Adrenal gland (tissue), 12 donors: ENCODE results near the gene GRIFIN. TPM values are rescaled to one million over a fixed set of nuclear protein-coding genes. Genes with fewer than 3 reads are reported as not detected.

Source experiments
- DNase-seq, 7 donors: peaks; one replicate each; pipeline ENCODE4 v3.0.0-alpha.2; 2019 to 2020
- H3K27ac ChIP-seq, 5 donors: fragments of 200-600 bp; sonication (generic) in 4 of 5; 1 replicate in 3 of 5; 2 replicates in 2 of 5; pipeline versions ENCODE4 v1.5.1 to v1.8.0; 2016 to 2020; ENCODE audit warnings: mild to moderate bottlenecking in 1 of 5
- H3K27me3 ChIP-seq: fragments of 200-600 bp; 2 replicates; pipeline ENCODE4 v1.8.0; 2021
- H3K36me3 ChIP-seq, 2 donors: fragments of 200-600 bp; replicated peaks in 1 of 2; 1 replicate in 1 of 2; 2 replicates in 1 of 2; pipeline versions ENCODE4 v1.5.1 to v1.8.0; 2018 to 2022
- H3K4me1 ChIP-seq, 2 donors: fragments of 200-600 bp; replicated peaks in 1 of 2; 1 replicate in 1 of 2; 2 replicates in 1 of 2; pipeline versions ENCODE4 v1.5.1 to v1.8.0; 2018 to 2021
- H3K4me3 ChIP-seq, 4 donors: fragments of 200-600 bp; sonication (generic) in 3 of 4; one replicate each; pipeline ENCODE4 v1.5.1; 2016 to 2018
- H3K9me3 ChIP-seq, 3 donors: fragments of 200-600 bp; sonication (generic) in 1 of 3; replicated peaks in 1 of 3; 1 replicate in 2 of 3; 2 replicates in 1 of 3; pipeline versions ENCODE4 v1.5.1 to v1.8.0; 2016 to 2021
- POLR2A ChIP-seq, 2 donors: fragments of 450-650 bp; IDR thresholded peaks; one replicate each; pipeline ENCODE4 v1.6.1; 2017; ENCODE audit warnings: antibody characterized with exemption in 2 of 2, mild to moderate bottlenecking in 2 of 2, moderate library complexity in 1 of 2
- WGBS, 4 donors: extraction: QIAGEN DNeasy Blood & Tissue Kit in 2 of 4; methylation state at CpG; one replicate each; pipeline versions ENCODE4 v1.1.5 to v1.1.7; 2013 to 2017; 5-methylcytosine and 5-hydroxymethylcytosine counted together
- intact Hi-C, 2 donors: fragments of 100-400 bp; cut with DNase I; formaldehyde crosslinking; loops; one replicate each; pipeline versions ENCODE4 v1.14.1 to v1.15.0; 2022 to 2023
- polyA plus RNA-seq, 3 donors: library from polyadenylated mRNA; stranded (reverse); fragments of 200-250 nt in 2 of 3; fragments of 350-450 nt in 1 of 3; fragmentation: Illumina TruSeq in 1 of 3; extraction: RNeasy Lipid Tissue Mini Kit (QIAGEN cat#74804) in 1 of 3; gene quantifications; one replicate each; pipeline ENCODE4 v1.2.3, GENCODE V29; 2013 to 2014
- total RNA-seq, 9 donors: library from RNA; depleted of rRNA in 4 of 9; stranded (reverse); fragments of >200 nt in 4 of 9; fragments of 120-200 nt in 1 of 9; fragmentation: NEBNext Ultra II Directional in 1 of 9; extraction: Animal tissue kit (Norgen Biotek cat#: 25700) in 1 of 9; gene quantifications; one replicate each; pipeline versions ENCODE4 v1.1.0 to v1.2.4, GENCODE V29; 2013 to 2023
- TF ChIP-seq, protein P1 (sequence below), 6 experiments: fragments of 450-650 bp in 4 of 6; fragments of 200-600 bp in 2 of 6; sonication (generic) in 1 of 6; IDR thresholded peaks; 1 replicate in 5 of 6; 2 replicates in 1 of 6; pipeline versions ENCODE4 v1.5.1 to v1.8.0; 2016 to 2021; ENCODE audit warnings: antibody characterized with exemption in 6 of 6, mild to moderate bottlenecking in 2 of 6, moderate library complexity in 1 of 6
- donor health status: healthy with polysubstance abuse.
- donor health status: Bipolar disorder and iron deficiency.
- donor health status: DM: yes; HTN: yes; CAD: no.
- donor health status: DM: no; HTN: no; CAD: no.
- donor health status: DM: no; HTN: no; CAD: no.
- donor health status: DM: yes; HTN: yes; CAD: no.

GRIFIN gene
- total and polyA plus RNA-seq, 12 donors, result not detected

DNA sequence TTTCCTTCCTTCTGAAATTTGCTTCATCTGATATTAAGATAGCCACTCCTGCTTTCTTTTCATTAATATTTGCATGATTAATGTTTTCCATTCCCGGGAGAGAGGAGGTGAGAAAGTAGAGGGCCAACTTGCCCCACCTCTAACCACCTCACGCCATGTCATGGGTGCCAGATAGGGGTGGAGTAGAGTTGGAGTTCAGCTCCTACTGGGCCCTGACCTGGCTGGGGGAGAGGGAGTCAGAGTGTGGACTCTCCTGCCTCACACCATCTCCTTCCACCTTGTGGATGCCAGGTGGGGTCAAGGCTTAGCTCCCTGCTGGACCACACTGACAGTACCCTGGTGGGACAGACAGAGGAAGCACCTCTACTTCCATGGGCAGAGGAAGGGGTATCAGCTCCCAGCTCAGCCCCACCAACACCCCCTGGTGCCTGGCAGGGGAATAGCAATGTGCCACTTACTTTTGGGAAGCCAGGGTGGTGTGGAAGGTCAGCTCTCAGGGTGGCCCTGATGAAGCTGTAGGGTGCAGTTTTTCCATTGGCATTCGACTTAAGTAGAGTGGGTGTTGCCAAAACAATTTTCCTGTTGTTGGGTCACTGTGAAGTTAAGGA lies 44.8 kb downstream of the GRIFIN start:
- WGBS, 4 donors, result 82 to 89% (median 85%) methylated on average over 3 of the region's 3 CpGs
- no peak overlapping the region for H3K4me3 ChIP-seq
- H3K27me3 ChIP-seq, result no peaks in the 10 kb centered on the region
- no peak for DNase-seq
- H3K4me1 ChIP-seq, result no peaks in the 10 kb centered on the region
- H3K27ac ChIP-seq, result no peak overlapping the region
- intact Hi-C loops, result no loop called here
- peaks cover 0 to 16% of the 10 kb centered on the region in 2 donors for H3K36me3 ChIP-seq
- no peaks in the 10 kb centered on the region for H3K9me3 ChIP-seq
- no peak for TF ChIP-seq POLR2A (IDR thresholded peaks at IDR 0.05)
- TF ChIP-seq, protein P1, sequence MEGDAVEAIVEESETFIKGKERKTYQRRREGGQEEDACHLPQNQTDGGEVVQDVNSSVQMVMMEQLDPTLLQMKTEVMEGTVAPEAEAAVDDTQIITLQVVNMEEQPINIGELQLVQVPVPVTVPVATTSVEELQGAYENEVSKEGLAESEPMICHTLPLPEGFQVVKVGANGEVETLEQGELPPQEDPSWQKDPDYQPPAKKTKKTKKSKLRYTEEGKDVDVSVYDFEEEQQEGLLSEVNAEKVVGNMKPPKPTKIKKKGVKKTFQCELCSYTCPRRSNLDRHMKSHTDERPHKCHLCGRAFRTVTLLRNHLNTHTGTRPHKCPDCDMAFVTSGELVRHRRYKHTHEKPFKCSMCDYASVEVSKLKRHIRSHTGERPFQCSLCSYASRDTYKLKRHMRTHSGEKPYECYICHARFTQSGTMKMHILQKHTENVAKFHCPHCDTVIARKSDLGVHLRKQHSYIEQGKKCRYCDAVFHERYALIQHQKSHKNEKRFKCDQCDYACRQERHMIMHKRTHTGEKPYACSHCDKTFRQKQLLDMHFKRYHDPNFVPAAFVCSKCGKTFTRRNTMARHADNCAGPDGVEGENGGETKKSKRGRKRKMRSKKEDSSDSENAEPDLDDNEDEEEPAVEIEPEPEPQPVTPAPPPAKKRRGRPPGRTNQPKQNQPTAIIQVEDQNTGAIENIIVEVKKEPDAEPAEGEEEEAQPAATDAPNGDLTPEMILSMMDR (IDR thresholded peaks at IDR 0.05), result peak in 5 of 6 experiments; percentile 34 to 55 (median 41)

DNA sequence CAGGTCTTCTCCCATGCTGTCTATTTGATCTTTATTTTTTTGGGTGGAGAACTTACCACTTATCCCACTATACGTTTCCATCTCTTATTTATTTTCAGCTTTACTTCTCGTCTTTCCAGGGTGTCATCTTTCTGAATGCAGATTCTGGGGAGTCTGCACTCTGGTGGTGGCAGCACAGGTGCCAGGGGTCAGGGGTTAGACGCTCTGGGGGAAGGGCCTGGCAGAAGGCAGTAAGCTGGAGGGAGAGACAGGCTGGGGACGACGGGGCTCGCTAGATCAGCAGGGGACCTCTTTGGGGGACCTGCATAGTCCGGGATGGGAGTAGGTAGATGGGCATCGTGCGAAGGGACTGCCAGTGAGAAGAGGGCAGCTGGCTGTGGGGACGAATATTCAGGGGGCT lies 50.4 kb downstream of the GRIFIN start:
- Histone ChIP-seq H3K27ac (no peak overlapping the region), H3K4me3 (no peak overlapping the region), H3K27me3 (no peaks in the 10 kb centered on the region), H3K4me1 (no peaks in the 10 kb centered on the region), H3K9me3 (no peaks in the 10 kb centered on the region), H3K36me3 (no peaks in the 10 kb centered on the region)
- TF ChIP-seq POLR2A (IDR thresholded peaks at IDR 0.05), result no peak
- TF ChIP-seq, protein P1 (IDR thresholded peaks at IDR 0.05), result no peak
- 88 to 95% (median 89%) methylated on average over 10 of the region's 10 CpGs for WGBS, 4 donors
- intact Hi-C loops, result no loop called here
- DNase-seq, result no peak

Other genes with a start within 250 kb of the GRIFIN start
- 10 to 100 TPM; 19.4 to 82.9 (median 28.4) TPM for gene MAD1L1, start 243.5 kb downstream of the GRIFIN start, total RNA-seq
- 10 to 100 TPM in 2 of 3 donors, 1 to 10 TPM in 1; 6.7 to 87.7 (median 57.0) TPM for gene MAD1L1, start 243.5 kb downstream of the GRIFIN start, polyA plus RNA-seq
- 10 to 100 TPM; 16.8 to 36.7 (median 25.9) TPM for gene MRM2, start 234.2 kb downstream of the GRIFIN start, total RNA-seq
- 10 to 100 TPM; 17.4 to 36.4 (median 20.3) TPM for gene MRM2, start 234.2 kb downstream of the GRIFIN start, polyA plus RNA-seq
- gene NUDT1, start 234.2 kb downstream of the GRIFIN start, total RNA-seq, result 10 to 100 TPM in 3 of 9 donors, 1 to 10 TPM in 6; 3.8 to 13.3 (median 8.6) TPM
- 10 to 100 TPM in 1 of 3 donors, 1 to 10 TPM in 2; 2.5 to 17.3 (median 8.7) TPM for gene NUDT1, start 234.2 kb downstream of the GRIFIN start, polyA plus RNA-seq
- gene SNX8, start 162.0 kb downstream of the GRIFIN start, total RNA-seq, result 10 to 100 TPM in 7 of 9 donors, 1 to 10 TPM in 2; 5.3 to 40.5 (median 25.5) TPM
- gene SNX8, start 162.0 kb downstream of the GRIFIN start, polyA plus RNA-seq, result 10 to 100 TPM; 13.5 to 39.0 (median 37.2) TPM
- gene EIF3B, start 121.6 kb downstream of the GRIFIN start, total RNA-seq, result 100 to 1,000 TPM in 7 of 9 donors, 10 to 100 TPM in 2; 81.4 to 149 (median 110) TPM
- gene EIF3B, start 121.6 kb downstream of the GRIFIN start, polyA plus RNA-seq, result 100 to 1,000 TPM; 107 to 183 (median 107) TPM
- 10 to 100 TPM in 8 of 9 donors, 1 to 10 TPM in 1; 4.3 to 31.2 (median 21.4) TPM for gene CHST12, start 72.8 kb downstream of the GRIFIN start, total RNA-seq
- gene CHST12, start 72.8 kb downstream of the GRIFIN start, polyA plus RNA-seq, result 10 to 100 TPM in 2 of 3 donors, 1 to 10 TPM in 1; 2.5 to 22.3 (median 17.5) TPM
- gene LFNG, start 43.4 kb upstream of the GRIFIN start, total RNA-seq, result 10 to 100 TPM in 6 of 9 donors, 1 to 10 TPM in 3; 3.7 to 26.1 (median 13.0) TPM
- 10 to 100 TPM in 2 of 3 donors, 1 to 10 TPM in 1; 1.4 to 20.7 (median 15.5) TPM for gene LFNG, start 43.4 kb upstream of the GRIFIN start, polyA plus RNA-seq
- 10 to 100 TPM; 23.2 to 88.6 (median 68.5) TPM for gene BRAT1, start 79.1 kb upstream of the GRIFIN start, total RNA-seq
- 100 to 1,000 TPM in 2 of 3 donors, 1 to 10 TPM in 1; 3.7 to 120 (median 101) TPM for gene BRAT1, start 79.1 kb upstream of the GRIFIN start, polyA plus RNA-seq
- gene IQCE, start 82.6 kb upstream of the GRIFIN start, total RNA-seq, result 10 to 100 TPM in 8 of 9 donors, 1 to 10 TPM in 1; 4.6 to 33.2 (median 13.8) TPM
- gene IQCE, start 82.6 kb upstream of the GRIFIN start, polyA plus RNA-seq, result 10 to 100 TPM in 1 of 3 donors, 1 to 10 TPM in 2; 6.2 to 16.7 (median 7.9) TPM
- 10 to 100 TPM in 8 of 9 donors, 1 to 10 TPM in 1; 5.2 to 86.3 (median 59.4) TPM for gene TTYH3, start 155.6 kb upstream of the GRIFIN start, total RNA-seq
- gene TTYH3, start 155.6 kb upstream of the GRIFIN start, polyA plus RNA-seq, result 10 to 100 TPM in 2 of 3 donors, 1 to 10 TPM in 1; 5.4 to 38.4 (median 21.3) TPM
- gene AMZ1, start 211.8 kb upstream of the GRIFIN start, total RNA-seq, result under 1 TPM in 3 of 9 donors, not detected in 6; 0.06 to 0.36 (median 0.14) TPM
- gene AMZ1, start 211.8 kb upstream of the GRIFIN start, polyA plus RNA-seq, result under 1 TPM; 0.07 to 0.32 (median 0.07) TPM